ENCODE data around the gene KRTAP4-16. TPM values are rescaled to one million over a fixed set of nuclear protein-coding genes. Genes with fewer than 3 reads are reported as not detected.
A peak's percentile ranks its signal among the peaks of the same experiment; 100 is the strongest.
"Not testable (repeated sequence)": the region's sequence is repeated elsewhere in the genome, so short reads cannot be mapped to it uniquely, and the experiment has no call there.

Gene KRTAP4-16
- polyA plus RNA-seq, 2 of the 4 experiments (the other 2 are of a cell fraction) = not detected

DNA sequence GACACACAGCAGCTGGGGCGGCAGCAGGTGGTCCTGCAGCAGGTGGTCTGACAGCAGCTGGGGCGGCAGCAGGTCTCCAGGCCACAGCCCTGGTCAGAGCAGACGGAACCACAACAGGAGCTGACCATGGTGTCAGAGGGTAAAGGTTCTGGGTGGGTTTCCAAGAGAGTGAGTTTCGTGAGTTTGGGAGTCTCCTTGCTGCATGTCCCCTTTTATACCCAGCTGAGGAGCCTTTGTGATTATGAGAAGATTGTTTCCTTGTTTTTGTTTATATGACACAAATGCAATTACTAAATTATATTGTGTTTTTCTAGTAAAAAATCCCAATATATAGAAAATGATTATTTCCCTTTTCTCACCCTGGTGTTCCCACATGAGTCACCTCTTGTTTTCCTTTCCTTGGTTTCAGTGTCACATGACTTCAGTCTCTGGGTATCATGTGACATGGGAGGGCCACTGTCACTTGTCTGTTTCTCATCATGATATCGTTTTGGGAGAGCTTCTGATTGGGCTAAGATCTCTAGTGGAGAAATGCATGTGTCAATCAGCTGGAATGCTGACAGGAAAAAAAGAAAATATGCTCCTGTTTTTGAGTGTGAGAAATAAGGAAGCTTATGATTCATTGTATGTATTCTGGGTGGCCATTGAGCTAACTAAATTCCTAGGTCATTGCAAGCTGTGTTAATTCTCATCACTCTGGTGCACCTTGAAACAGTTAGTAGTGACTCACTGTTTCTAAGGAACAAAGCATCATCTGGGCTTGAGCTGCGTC lies 38.5 kb upstream of the KRTAP4-16 start, which contains the start of gene KRTAP4-6:
Gene KRTAP4-6, minus strand, starts transcription at position 185 of the 772 bp plus-strand sequence. Its CDS starts 57 bp downstream, at position 128.
- WGBS (ENCODE audit: missing lambda C conversion rate) = 60% methylated on average over 6 of the region's 6 CpGs
- Histone ChIP-seq H3K27ac (no peak within 1 kb of the TSS), H3K9me3 (peaks cover 38% of the 10 kb centered on the region), H3K4me1 (no peaks in the 10 kb centered on the region), H3K4me2 (no peak within 1 kb of the TSS), H3K4me3 (no peak within 1 kb of the TSS)
- DNase-seq (ENCODE audit: low read depth in 1 of 2, low spot score in 1 of 2) (peak in 1 of 2 experiments; percentile 46), FAIRE-seq (no peak), ATAC-seq (no peak)
- no peak for TF ChIP-seq KDM1A (IDR thresholded peaks at IDR 0.05; ENCODE audit: low read depth)
- TF ChIP-seq ZFP36 (IDR thresholded peaks at IDR 0.05; ENCODE audit: borderline replicate concordance, partially characterized antibody) = no peak
- no peak for TF ChIP-seq FOSL2 (IDR thresholded peaks at IDR 0.05)
- peak; percentile 39; the same call in 1 of the 2 replicates for TF ChIP-seq FOSL2 (CRISPR knock-in tag; IDR thresholded peaks at IDR 0.05)
- TF ChIP-seq FOSB (CRISPR knock-in tag; IDR thresholded peaks at IDR 0.05) = no peak
- TF ChIP-seq HES2 (IDR thresholded peaks at IDR 0.05) = no peak
- peak; percentile 86 for TF ChIP-seq USF2 (IDR thresholded peaks at IDR 0.05)
- TF ChIP-seq SREBF2 (IDR thresholded peaks at IDR 0.05) = no peak
- no peak for TF ChIP-seq CBX8 (IDR thresholded peaks at IDR 0.05)
- TF ChIP-seq ATOH8 (CRISPR knock-in tag; IDR thresholded peaks at IDR 0.05; ENCODE audit: low read depth) = no peak
- TF ChIP-seq, protein P1, sequence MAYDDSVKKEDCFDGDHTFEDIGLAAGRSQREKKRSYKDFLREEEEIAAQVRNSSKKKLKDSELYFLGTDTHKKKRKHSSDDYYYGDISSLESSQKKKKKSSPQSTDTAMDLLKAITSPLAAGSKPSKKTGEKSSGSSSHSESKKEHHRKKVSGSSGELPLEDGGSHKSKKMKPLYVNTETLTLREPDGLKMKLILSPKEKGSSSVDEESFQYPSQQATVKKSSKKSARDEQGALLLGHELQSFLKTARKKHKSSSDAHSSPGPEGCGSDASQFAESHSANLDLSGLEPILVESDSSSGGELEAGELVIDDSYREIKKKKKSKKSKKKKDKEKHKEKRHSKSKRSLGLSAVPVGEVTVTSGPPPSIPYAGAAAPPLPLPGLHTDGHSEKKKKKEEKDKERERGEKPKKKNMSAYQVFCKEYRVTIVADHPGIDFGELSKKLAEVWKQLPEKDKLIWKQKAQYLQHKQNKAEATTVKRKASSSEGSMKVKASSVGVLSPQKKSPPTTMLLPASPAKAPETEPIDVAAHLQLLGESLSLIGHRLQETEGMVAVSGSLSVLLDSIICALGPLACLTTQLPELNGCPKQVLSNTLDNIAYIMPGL (CRISPR knock-in tag; IDR thresholded peaks at IDR 0.05; ENCODE audit: borderline replicate concordance) = no peak
- TF ChIP-seq NPAS2 (CRISPR knock-in tag; IDR thresholded peaks at IDR 0.05; ENCODE audit: borderline replicate concordance) = no peak
- TF ChIP-seq GATA3 (IDR thresholded peaks at IDR 0.05; ENCODE audit: borderline replicate concordance) = no peak
- TF ChIP-seq HOXB5 (CRISPR knock-in tag; IDR thresholded peaks at IDR 0.05) = no peak
- no peak for TF ChIP-seq ZSCAN20 (CRISPR knock-in tag; IDR thresholded peaks at IDR 0.05)
- ChIA-PET CTCF (interaction anchor here (0.6 kb wide), 1 partner anchor 11 kb away, joined by 3 read pairs; no protein-coding TSS in a partner anchor), POLR2A (no interaction called here)

- H3K4me2 ChIP-seq; H3K27ac ChIP-seq; H3K4me3 ChIP-seq; POLR2A ChIA-PET; ATAC-seq; H3K4me1 ChIP-seq; DNase-seq (ENCODE audit: low read depth in 1 of 2, low spot score in 1 of 2); FAIRE-seq: not testable (repeated sequence)
- CTCF ChIA-PET = interaction anchor here (0.6 to 0.7 kb wide), 2 partner anchors 10 to 262 kb away, joined by 3 read pairs; no protein-coding TSS in a partner anchor
- H3K9me3 ChIP-seq = peaks cover 38% of the 10 kb centered on the region
- WGBS (ENCODE audit: missing lambda C conversion rate) = 68% methylated on average over 11 of the region's 12 CpGs
These were observed 37.9 kb upstream of the KRTAP4-16 start for GRCh38 chr17:41139865-41140264.

DNA sequence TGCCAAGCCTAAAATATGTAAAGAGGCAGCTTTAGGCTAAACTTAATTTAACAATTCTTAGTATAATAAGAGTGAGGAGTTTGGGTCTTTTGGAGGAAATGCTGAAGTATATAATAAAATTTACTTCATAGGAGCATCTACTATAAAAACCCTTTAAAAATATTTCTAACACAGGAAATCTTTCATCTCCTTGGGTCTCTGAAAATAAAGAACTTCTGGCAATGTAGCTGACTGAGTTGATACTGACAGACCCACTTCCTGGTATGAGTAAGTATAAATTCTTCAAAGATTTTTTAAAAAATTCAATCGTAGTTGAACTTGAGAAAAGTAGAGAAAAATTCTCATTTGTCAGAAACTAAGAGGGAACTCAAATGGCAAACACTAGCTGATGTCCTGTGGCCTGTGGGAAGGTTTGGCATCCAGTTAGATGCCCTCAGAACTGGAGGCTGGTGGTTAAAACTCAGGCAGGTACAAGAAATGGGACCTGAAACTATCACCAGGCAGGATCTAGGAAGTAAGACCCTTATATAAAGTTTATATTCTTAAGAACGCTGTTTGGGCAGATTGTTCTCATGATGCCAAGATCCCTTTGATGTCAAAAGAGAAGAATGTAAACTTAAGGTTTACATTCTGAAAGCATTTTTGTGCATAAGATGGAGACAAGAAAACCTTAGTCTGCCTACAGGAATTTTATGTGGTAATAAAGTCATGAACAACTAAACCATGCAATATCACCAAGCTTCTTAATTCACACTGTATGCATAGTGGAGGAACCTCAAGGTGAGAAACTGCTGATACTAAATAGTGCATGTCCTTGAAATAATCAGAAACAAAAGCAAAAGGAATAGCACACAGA lies 32.1 kb upstream of the KRTAP4-16 start:
- ChIA-PET CTCF (interaction anchor here (0.7 kb wide), 1 partner anchor 11 kb away, joined by 3 read pairs; no protein-coding TSS in a partner anchor), POLR2A (no interaction called here)
- 52% methylated on average over 2 of the region's 2 CpGs for WGBS (ENCODE audit: missing lambda C conversion rate)
- no peak overlapping the region for H3K4me3 ChIP-seq
- 0 out of 3 replicates have a peak, but pooled peaks cover 6% of the 10 kb centered on the region for H3K4me1 ChIP-seq
- H3K4me2 ChIP-seq = no peak overlapping the region
- no peak overlapping the region for H3K27ac ChIP-seq
- DNase-seq (ENCODE audit: low read depth in 1 of 2, low spot score in 1 of 2) (no peak), ATAC-seq (no peak), FAIRE-seq (peak; percentile 28)
- H3K9me3 ChIP-seq = no peaks in the 10 kb centered on the region
- no peak for TF ChIP-seq SMC3 (IDR thresholded peaks at IDR 0.05)
- no peak for TF ChIP-seq HOXA7 (CRISPR knock-in tag; IDR thresholded peaks at IDR 0.05)
- no peak for TF ChIP-seq ESRRA (IDR thresholded peaks at IDR 0.05; ENCODE audit: borderline replicate concordance, low read length)
- TF ChIP-seq FOXS1 (CRISPR knock-in tag; IDR thresholded peaks at IDR 0.05) = no peak
- no peak for TF ChIP-seq CTCF (IDR thresholded peaks at IDR 0.05)
- TF ChIP-seq USF2 (IDR thresholded peaks at IDR 0.05) = no peak
- no peak for TF ChIP-seq RCOR1 (IDR thresholded peaks at IDR 0.05; ENCODE audit: low read depth, low read length)
- no peak for TF ChIP-seq MAX (IDR thresholded peaks at IDR 0.05)
- TF ChIP-seq CBX2 (IDR thresholded peaks at IDR 0.05; ENCODE audit: borderline replicate concordance, low read depth) = no peak
- TF ChIP-seq TP53 (CRISPR knock-in tag; IDR thresholded peaks at IDR 0.05) = no peak
- no peak for TF ChIP-seq EHF (CRISPR knock-in tag; IDR thresholded peaks at IDR 0.05)

Data from A549 (cell line).